Nephron progenitor cell (in vitro differentiated cells): ENCODE results near the gene ATP7A.

Experiments used
- DNase-seq: peaks from one replicate; pipeline ENCODE4 v3.0.0; 2021
- H3K27ac Mint-ChIP-seq: 2 replicates; pipeline ENCODE4 v1.8.0; 2021; ENCODE audit warnings: mild to moderate bottlenecking, moderate library complexity, mixed read lengths
- H3K27me3 Mint-ChIP-seq: 2 replicates; pipeline ENCODE4 v1.8.0; 2021; ENCODE audit warnings: mild to moderate bottlenecking, low read depth, mixed read lengths; ENCODE audit not compliant: poor library complexity
- H3K36me3 Mint-ChIP-seq: 2 replicates; pipeline ENCODE4 v1.8.0; 2021; ENCODE audit warnings: low read depth, mixed read lengths
- H3K4me1 Mint-ChIP-seq: 2 replicates; pipeline ENCODE4 v1.8.0; 2021; ENCODE audit warnings: mixed read lengths
- H3K4me3 Mint-ChIP-seq: 2 replicates; pipeline ENCODE4 v1.8.0; 2021; ENCODE audit warnings: mild to moderate bottlenecking, moderate library complexity, mixed read lengths
- H3K9me3 Mint-ChIP-seq: 2 replicates; pipeline ENCODE4 v1.8.0; 2021; ENCODE audit warnings: mild to moderate bottlenecking, moderate library complexity, mixed read lengths
- TF ChIP-seq, protein P1 (sequence below): fragments of 200-600 bp; sonication (generic); IDR thresholded peaks from 2 replicates; pipeline ENCODE4 v1.5.0; 2021; ENCODE audit warnings: antibody characterized with exemption

ATP7A gene

DNA sequence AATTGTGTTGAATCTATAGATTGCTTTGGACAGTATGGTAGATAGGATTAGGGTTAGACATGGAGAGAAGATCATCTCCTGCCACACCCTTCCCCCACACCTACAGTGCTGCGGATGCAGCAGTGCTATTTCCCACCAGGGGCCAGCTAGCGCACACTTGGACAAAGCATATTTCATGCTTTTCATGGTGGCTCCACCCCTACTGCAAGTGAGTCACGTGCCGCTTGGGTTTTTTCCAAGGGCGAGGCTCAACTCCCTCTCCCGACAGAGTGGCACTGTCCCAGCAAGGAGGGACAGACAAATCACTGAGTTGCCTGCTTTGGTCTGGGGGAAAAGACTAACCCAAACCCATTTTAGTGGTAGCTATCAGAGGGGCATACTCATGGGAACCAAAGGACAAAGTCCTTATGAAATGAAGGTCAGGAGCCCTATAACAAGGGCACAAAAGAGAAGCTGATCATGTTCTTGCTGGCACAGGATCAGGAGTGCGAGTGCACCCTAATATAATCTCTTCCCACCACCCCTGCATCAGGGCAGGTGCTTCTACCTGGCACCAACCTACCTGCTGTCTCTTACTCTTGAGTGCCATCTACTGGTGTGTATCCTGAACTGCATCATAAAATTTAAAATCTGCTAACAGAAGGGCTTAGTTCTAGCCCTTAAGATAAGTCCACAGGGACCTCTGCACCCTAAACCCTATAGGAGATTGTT, 114.0 kb downstream of the ATP7A start:
- Mint-ChIP-seq H3K9me3 (peaks cover 49% of the 10 kb centered on the region), H3K4me1 (no peaks in the 10 kb centered on the region), H3K27me3 (no peaks in the 10 kb centered on the region), H3K36me3 (peaks cover 7% of the 10 kb centered on the region), H3K27ac (no peak overlapping the region), H3K4me3 (no peak overlapping the region)
- TF ChIP-seq, protein P1, sequence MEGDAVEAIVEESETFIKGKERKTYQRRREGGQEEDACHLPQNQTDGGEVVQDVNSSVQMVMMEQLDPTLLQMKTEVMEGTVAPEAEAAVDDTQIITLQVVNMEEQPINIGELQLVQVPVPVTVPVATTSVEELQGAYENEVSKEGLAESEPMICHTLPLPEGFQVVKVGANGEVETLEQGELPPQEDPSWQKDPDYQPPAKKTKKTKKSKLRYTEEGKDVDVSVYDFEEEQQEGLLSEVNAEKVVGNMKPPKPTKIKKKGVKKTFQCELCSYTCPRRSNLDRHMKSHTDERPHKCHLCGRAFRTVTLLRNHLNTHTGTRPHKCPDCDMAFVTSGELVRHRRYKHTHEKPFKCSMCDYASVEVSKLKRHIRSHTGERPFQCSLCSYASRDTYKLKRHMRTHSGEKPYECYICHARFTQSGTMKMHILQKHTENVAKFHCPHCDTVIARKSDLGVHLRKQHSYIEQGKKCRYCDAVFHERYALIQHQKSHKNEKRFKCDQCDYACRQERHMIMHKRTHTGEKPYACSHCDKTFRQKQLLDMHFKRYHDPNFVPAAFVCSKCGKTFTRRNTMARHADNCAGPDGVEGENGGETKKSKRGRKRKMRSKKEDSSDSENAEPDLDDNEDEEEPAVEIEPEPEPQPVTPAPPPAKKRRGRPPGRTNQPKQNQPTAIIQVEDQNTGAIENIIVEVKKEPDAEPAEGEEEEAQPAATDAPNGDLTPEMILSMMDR: peak; percentile 45
- DNase-seq: no peak

- peaks cover 41% of the 10 kb centered on the region for H3K9me3 Mint-ChIP-seq
- no peaks in the 10 kb centered on the region for H3K27me3 Mint-ChIP-seq
- DNase-seq: no peak
- no peak overlapping the region for H3K27ac Mint-ChIP-seq
- TF ChIP-seq, protein P1: no peak
- no peak overlapping the region for H3K4me3 Mint-ChIP-seq
- peaks cover 7% of the 10 kb centered on the region for H3K36me3 Mint-ChIP-seq
- H3K4me1 Mint-ChIP-seq: no peaks in the 10 kb centered on the region
Observed at GRCh38 chrX:78027798-78028197, 117.3 kb downstream of the ATP7A start.

DNA sequence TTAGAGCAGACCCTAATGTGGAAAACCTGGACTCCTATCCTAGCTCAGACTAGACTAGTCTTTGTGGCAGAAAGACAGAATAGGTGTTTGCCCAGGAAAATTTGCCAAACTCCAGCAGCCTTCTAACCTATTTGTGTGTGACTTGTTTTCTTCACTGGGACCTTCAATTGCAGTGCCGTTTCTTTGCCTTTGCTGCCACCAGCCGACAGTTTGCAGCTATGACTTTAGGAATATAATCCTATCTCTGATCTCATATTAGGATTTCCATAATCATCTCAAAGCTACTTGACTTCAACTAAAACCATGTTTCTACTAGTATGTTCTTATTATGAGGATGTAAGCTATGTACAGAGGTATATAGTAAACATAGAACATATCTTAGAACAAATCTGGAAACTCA, 119.2 kb downstream of the ATP7A start:
- TF ChIP-seq, protein P1: peak; percentile 37
- peaks cover 27% of the 10 kb centered on the region for H3K9me3 Mint-ChIP-seq
- H3K4me1 Mint-ChIP-seq: no peaks in the 10 kb centered on the region
- no peaks in the 10 kb centered on the region for H3K27me3 Mint-ChIP-seq
- no peaks in the 10 kb centered on the region for H3K36me3 Mint-ChIP-seq
- H3K4me3 Mint-ChIP-seq: no peak overlapping the region
- peak; percentile 16 for DNase-seq
- no peak overlapping the region for H3K27ac Mint-ChIP-seq

GRCh38 chrX:78035061-78035460, 124.6 kb downstream of the ATP7A start:
- Mint-ChIP-seq H3K4me1 (no peaks in the 10 kb centered on the region), H3K36me3 (peaks cover 13% of the 10 kb centered on the region), H3K27me3 (no peaks in the 10 kb centered on the region), H3K9me3 (peaks cover 24% of the 10 kb centered on the region), H3K4me3 (no peak overlapping the region), H3K27ac (no peak overlapping the region)
- TF ChIP-seq, protein P1: no peak
- no peak for DNase-seq

DNA sequence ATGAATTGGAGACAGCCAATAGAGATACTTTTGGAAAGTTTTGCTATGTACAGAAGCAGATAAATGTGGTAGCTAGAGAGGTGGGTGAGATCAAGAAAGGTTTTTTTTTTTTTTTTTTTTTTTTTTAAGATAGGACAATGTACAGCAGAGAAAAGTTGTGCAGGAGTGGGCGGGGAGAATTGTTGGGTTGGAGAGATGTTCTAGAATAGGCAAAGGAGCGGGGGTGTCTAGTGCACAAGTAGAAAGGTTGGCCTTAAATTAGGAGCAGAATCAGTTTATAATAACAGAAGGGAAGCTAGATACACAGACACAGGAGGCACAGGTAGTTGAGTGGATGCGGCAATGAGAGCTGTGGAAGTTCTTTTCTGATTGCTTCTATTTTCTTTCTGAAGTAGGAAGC, 127.4 kb downstream of the ATP7A start:
- no peak overlapping the region for H3K27ac Mint-ChIP-seq
- no peak for DNase-seq
- peaks cover 18% of the 10 kb centered on the region for H3K36me3 Mint-ChIP-seq

More for the DNA sequence above, 127.4 kb downstream of the ATP7A start:
- Mint-ChIP-seq H3K27me3 (no peaks in the 10 kb centered on the region), H3K4me3 (no peak overlapping the region), H3K4me1 (no peaks in the 10 kb centered on the region), H3K9me3 (peaks cover 30% of the 10 kb centered on the region)
- TF ChIP-seq, protein P1: no peak
